Measurements from ENCODE around the gene RSRC1.

The RSRC1 gene

DNA sequence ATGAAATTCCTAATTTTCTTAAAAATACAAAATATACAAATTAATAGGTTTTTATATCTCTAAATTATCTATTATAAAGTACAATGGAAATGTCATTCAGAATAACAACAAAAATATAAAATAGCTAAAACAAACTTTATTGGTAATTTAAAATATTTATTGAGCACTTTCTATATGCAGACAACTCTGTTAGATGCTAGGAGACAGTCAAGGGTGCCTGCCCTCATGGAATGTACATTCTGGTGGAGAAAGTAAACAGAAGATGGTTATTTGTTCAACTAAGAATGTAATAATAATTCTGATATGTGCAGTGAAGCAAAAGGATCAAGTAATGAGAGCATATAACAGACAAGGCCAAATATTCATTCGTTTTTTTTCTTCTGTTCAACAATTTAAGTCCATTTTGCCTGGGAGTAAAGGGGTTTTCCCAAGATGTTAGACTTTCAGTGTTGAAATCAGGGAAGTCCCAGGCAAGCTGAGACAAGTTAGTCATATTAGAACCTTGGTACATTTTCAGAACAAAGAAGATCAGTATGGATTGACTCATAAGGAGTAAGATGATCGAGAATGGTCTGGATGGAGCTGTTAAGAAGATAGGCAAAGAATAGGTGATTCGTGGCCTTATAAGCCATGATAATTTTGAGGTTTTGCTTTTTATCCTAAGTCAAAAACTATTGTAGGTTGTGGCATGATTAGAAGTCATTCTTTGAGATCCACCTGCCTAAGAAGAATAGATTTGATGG is 310.9 kb downstream of the RSRC1 start:
- Mint-ChIP-seq H3K9me3 (no peaks in the 10 kb centered on the region), H3K27me3 (no peaks in the 10 kb centered on the region), H3K4me3 (no peak overlapping the region), H3K27ac (no peak overlapping the region), H3K4me1 (no peaks in the 10 kb centered on the region), H3K36me3 (no peaks in the 10 kb centered on the region)
- DNase-seq = no peak
- CTCF ChIA-PET = interaction anchor here (1.1 kb wide), 1 partner anchor 13 kb away, joined by 3 read pairs; no protein-coding TSS in a partner anchor

DNA sequence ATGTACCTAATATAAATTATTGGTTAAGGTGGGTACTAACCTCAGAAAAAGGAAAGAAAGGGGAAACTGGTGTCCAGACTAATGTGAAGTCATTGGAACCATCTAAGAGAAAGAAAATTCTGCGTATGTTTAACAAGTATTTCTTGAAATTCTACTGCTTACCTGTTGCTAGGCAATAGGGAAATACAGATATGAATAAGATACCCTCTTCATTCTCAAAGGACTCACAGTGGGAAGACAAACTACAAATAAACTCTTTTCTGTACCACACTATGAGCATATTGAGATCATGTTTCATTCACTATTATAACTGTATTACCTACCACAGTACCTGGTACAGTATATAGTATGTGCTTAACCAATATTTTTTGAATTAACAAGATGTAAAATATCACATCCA is 320.6 kb downstream of the RSRC1 start:
- Mint-ChIP-seq H3K27me3 (no peaks in the 10 kb centered on the region), H3K36me3 (no peaks in the 10 kb centered on the region), H3K4me1 (no peaks in the 10 kb centered on the region), H3K9me3 (no peaks in the 10 kb centered on the region), H3K4me3 (no peak overlapping the region), H3K27ac (no peak overlapping the region)
- CTCF ChIA-PET = no interaction called here
- DNase-seq = no peak

DNA sequence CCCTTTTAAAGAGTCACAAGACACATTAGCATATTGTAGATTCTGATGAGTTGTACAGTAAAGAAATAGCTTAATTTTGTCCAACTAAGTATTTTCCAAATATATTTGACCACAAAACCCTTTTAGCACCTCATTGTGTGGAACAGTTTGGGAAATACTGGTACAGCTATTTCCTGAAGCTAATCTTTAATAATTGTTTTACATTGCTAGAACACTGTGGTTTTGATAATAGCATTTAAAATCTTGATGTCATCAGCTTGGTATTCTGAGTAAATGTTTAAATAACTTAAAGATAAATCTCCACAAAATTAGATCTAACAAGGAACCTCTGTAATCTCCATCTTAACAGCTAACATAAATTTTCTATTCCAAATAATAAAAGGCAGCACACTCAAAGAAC is 321.1 kb downstream of the RSRC1 start:
- Mint-ChIP-seq H3K9me3 (no peaks in the 10 kb centered on the region), H3K4me3 (no peak overlapping the region), H3K36me3 (no peaks in the 10 kb centered on the region), H3K27me3 (no peaks in the 10 kb centered on the region), H3K27ac (no peak overlapping the region), H3K4me1 (no peaks in the 10 kb centered on the region)
- DNase-seq = no peak
- CTCF ChIA-PET = no interaction called here

DNA sequence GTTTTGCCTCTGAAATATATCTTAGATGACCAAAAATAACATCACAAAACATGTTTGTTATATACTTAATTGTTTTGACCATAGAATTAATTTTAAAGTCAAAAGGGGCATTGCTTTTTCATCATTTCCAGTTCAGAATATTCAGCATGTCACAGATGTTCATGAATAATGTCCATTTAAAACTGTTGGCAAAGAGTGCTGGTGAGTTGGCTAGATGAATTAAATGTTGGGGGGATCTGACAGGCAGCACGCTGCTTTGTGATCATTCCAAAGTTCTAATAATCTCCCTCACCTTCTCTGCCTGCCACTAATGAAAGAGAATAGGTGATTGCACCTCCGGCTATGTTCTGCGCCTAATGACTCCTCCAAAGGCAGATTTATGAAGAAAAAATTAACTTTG is 321.9 kb downstream of the RSRC1 start:
- CTCF ChIA-PET = no interaction called here
- H3K27ac Mint-ChIP-seq = no peak overlapping the region
- no peaks in the 10 kb centered on the region for H3K36me3 Mint-ChIP-seq
- H3K27me3 Mint-ChIP-seq = no peaks in the 10 kb centered on the region
- no peaks in the 10 kb centered on the region for H3K4me1 Mint-ChIP-seq
- H3K4me3 Mint-ChIP-seq = no peak overlapping the region
- H3K9me3 Mint-ChIP-seq = no peaks in the 10 kb centered on the region
- DNase-seq = no peak

DNA sequence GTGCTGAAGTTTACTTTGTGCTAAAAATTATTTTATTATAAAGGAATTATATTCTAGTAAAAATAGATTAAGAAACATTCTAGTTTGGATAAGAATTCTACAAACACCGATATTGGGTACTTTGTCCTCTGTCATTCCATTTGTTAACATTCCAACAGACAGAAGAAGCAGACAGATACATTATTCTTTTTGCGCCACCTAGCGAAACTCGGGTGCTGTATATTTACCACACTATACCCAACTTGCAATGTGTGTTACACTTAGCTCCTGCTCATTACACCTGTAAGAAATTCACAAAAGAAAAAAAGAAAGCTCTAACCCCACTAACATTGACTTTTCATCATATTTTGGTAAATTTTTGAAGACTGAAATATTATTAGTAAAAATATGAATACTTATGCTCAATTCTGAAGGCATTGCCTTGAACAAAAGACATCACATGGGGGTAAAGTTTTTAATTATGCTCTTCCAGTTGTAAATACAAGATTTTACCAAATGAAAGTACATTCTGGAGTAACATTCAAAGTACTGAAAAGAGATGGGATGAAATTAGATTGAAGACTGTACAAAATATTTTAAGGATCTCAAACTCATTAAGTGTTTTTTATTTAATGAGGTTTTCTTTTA is 324.6 kb downstream of the RSRC1 start:
- peak; percentile 45 for DNase-seq
- CTCF ChIA-PET = interaction anchor here (0.9 to 2.8 kb wide), 8 partner anchors 8 to 828 kb away, joined by 3 to 18 read pairs (median 4); no protein-coding TSS in a partner anchor
- Mint-ChIP-seq H3K4me1 (no peaks in the 10 kb centered on the region), H3K4me3 (no peak overlapping the region), H3K27me3 (no peaks in the 10 kb centered on the region), H3K36me3 (no peaks in the 10 kb centered on the region), H3K9me3 (no peaks in the 10 kb centered on the region), H3K27ac (no peak overlapping the region)

DNA sequence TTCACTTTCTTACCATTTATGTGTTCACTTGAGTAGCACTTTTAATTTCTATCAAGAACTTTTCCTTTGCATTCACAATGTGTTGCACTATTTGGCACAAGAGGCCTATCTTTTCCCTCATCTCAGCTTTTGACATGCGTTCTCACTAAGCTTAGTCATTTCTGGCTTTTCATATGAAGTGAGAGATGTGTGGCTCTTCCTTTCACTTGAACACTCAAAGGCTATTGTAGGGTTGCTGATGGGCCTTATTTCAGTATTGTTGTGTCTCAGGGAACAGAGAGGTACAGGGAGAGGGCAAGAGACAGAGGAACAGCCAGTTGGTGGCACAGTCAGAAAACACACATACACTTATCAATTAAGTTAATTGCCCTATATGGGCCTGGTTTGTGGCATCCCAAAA is 333.7 kb downstream of the RSRC1 start:
- Mint-ChIP-seq H3K27me3 (no peaks in the 10 kb centered on the region), H3K27ac (no peak overlapping the region), H3K4me1 (peaks cover 3% of the 10 kb centered on the region), H3K36me3 (no peaks in the 10 kb centered on the region), H3K9me3 (no peaks in the 10 kb centered on the region), H3K4me3 (no peak overlapping the region)
- no peak for DNase-seq
- CTCF ChIA-PET = no interaction called here

DNA sequence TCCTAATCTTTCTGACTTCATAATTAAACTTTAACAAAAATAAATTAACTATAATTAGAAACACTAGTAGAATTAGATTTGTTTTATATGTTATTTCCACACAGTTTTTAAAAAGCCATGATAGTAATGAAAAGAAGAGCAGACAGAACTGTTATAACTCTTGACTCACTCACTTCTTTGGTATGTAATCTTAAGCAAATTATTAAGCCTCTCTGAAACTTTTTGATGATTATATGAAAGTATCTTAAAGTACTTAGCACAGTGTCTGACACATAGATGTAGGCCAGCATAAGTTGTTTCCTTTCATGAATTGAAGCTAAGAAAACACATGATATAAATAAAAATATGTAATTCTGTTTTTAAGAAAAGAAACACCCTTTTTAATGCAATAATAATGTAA is 337.5 kb downstream of the RSRC1 start:
- Mint-ChIP-seq H3K27ac (no peak overlapping the region), H3K4me3 (no peak overlapping the region), H3K9me3 (no peaks in the 10 kb centered on the region), H3K27me3 (no peaks in the 10 kb centered on the region), H3K36me3 (no peaks in the 10 kb centered on the region), H3K4me1 (peaks cover 3% of the 10 kb centered on the region)
- CTCF ChIA-PET = no interaction called here
- DNase-seq = no peak

DNA sequence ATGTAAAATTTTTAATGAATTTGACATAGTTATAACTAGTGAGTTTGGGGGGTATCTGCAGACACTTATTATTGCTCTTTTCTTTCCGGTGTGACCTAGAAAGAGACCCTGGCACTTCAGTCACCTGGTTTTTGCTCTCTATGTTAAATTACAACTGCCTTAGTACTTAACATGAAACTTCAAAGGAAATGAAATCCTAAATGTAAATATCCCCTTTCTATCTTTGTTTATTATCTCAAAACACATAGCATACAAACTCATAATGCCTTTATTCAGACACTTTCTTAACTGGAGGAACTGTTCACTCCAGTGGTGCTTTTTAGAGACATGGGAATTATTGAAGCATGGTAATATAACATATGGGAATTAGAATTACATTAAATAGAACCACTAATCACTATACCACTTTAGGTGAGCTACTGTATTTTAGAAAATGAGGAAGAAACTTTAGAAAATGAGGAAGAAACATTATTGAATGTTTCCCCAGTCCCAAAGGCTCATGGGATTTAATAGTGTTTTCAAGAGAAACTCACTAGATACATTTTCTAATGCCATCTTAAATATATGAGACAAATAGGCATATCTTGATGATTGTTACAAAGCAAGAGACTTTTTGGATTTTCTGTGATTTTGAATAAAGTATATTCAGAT is 341.6 kb downstream of the RSRC1 start:
- Mint-ChIP-seq H3K4me1 (no peaks in the 10 kb centered on the region), H3K4me3 (no peak overlapping the region), H3K27ac (no peak overlapping the region), H3K9me3 (no peaks in the 10 kb centered on the region), H3K36me3 (no peaks in the 10 kb centered on the region), H3K27me3 (no peaks in the 10 kb centered on the region)
- no peak for DNase-seq
- CTCF ChIA-PET = interaction anchor here (1.0 kb wide), 1 partner anchor 17 kb away, joined by 4 read pairs; no protein-coding TSS in a partner anchor

DNA sequence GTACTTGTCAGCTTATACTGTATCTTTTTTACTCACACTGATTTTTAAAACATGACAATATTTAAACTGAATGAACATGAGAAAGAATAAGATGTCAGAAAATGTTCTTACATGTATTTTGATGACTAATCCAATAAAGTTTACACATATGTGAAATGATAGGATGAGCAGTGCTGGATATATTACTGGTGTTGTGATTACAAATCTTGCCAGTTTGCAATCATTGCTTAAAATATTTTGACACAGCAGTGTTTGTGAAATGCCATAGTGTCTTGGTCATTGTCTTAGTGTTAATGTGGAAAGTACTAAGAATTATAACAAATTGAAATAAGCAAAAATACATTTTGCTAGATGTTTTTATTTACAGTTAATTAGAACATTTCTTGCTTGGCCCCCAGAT is 342.4 kb downstream of the RSRC1 start:
- Mint-ChIP-seq H3K27me3 (no peaks in the 10 kb centered on the region), H3K4me1 (no peaks in the 10 kb centered on the region), H3K27ac (no peak overlapping the region), H3K9me3 (no peaks in the 10 kb centered on the region), H3K4me3 (no peak overlapping the region), H3K36me3 (no peaks in the 10 kb centered on the region)
- DNase-seq = no peak
- CTCF ChIA-PET = interaction anchor here (1.0 kb wide), 1 partner anchor 18 kb away, joined by 4 read pairs; no protein-coding TSS in a partner anchor

DNA sequence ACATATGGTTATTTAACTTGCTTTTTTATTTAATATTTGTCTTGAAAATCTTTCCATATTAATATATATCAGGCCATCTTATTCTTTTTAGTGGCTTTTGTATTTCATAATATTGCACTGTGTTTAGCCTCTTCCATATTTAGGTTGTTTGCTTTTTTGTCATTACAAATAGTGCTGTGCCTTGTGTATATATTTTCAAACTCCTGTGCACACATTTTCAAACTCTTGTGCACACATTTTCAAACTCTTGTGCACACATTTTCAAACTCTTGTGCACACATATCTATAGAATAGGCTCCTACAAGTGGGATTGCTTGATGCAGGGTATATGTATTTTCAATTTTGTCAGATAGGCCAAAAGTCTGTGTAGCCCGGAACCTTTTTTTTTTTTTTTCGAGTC is 343.1 kb downstream of the RSRC1 start:
- CTCF ChIA-PET = no interaction called here
- no peak for DNase-seq
- Mint-ChIP-seq H3K4me1 (no peaks in the 10 kb centered on the region), H3K27me3 (no peaks in the 10 kb centered on the region), H3K4me3 (no peak overlapping the region), H3K36me3 (no peaks in the 10 kb centered on the region), H3K9me3 (no peaks in the 10 kb centered on the region), H3K27ac (no peak overlapping the region)

DNA sequence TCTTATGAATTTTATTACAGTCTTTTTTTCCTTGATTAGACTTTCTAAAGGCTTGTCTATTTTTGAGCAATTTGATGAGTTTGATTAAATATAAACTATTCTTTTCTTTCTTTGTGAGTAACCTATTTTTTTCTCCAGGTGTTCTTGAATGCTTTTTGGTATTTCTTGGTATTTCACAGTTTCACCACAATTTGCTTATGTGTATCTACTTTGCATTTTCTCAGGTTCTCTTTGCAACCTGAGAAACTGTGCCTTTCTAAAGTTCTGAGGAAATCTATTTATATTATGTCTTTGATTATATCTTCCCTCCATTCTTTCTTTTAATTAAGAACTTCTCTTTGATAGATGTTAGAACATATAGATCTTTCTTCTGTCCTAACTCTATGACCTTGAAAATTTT is 344.0 kb downstream of the RSRC1 start:
- CTCF ChIA-PET = no interaction called here
- Mint-ChIP-seq H3K36me3 (no peaks in the 10 kb centered on the region), H3K9me3 (no peaks in the 10 kb centered on the region), H3K27ac (no peak overlapping the region), H3K27me3 (no peaks in the 10 kb centered on the region), H3K4me1 (no peaks in the 10 kb centered on the region), H3K4me3 (no peak overlapping the region)
- no peak for DNase-seq

DNA sequence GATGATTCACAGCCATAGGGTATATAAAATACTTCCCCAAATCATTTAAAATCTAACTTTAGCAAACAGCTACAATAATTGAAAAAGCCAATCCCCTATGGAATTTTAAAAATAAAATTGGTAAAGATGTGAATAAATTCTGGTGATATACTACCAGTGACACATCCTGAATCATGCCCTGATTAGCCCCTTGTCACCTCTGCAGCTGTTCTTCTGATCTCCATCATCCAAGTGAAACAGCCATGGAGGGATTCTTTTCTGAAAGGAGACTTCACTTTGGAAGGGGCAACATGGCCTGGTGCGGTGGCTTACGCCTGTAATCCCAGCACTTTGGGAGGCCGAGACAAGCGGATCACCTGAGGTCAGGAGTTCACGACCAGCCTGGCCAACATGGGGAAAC is 345.5 kb downstream of the RSRC1 start:
- Mint-ChIP-seq H3K9me3 (no peaks in the 10 kb centered on the region), H3K36me3 (no peaks in the 10 kb centered on the region), H3K27me3 (no peaks in the 10 kb centered on the region), H3K4me3 (no peak overlapping the region), H3K27ac (no peak overlapping the region), H3K4me1 (no peaks in the 10 kb centered on the region)
- CTCF ChIA-PET = no interaction called here
- DNase-seq = no peak

DNA sequence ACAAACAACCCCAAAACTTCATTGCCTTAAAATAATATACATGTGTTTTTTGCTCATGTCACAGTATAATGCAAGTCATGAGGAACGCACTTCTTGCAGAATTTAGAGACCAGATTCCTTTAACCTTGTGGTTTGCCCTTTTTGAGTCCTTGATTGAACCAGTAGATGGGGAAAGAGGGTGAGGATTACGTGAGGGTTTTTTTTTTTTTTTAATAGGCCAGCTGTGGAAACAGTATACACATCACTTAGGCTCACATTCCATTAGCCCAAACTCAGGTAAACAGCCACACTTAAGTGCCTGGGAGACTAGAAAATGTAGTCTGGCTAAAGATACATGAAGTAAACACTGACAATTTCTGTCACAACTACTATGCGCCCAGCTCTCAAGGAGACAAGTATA is 346.2 kb downstream of the RSRC1 start:
- no peaks in the 10 kb centered on the region for H3K4me1 Mint-ChIP-seq
- H3K9me3 Mint-ChIP-seq = no peaks in the 10 kb centered on the region
- DNase-seq = no peak
- CTCF ChIA-PET = no interaction called here
- no peak overlapping the region for H3K27ac Mint-ChIP-seq
- H3K36me3 Mint-ChIP-seq = no peaks in the 10 kb centered on the region
- H3K27me3 Mint-ChIP-seq = no peaks in the 10 kb centered on the region
- no peak overlapping the region for H3K4me3 Mint-ChIP-seq

DNA sequence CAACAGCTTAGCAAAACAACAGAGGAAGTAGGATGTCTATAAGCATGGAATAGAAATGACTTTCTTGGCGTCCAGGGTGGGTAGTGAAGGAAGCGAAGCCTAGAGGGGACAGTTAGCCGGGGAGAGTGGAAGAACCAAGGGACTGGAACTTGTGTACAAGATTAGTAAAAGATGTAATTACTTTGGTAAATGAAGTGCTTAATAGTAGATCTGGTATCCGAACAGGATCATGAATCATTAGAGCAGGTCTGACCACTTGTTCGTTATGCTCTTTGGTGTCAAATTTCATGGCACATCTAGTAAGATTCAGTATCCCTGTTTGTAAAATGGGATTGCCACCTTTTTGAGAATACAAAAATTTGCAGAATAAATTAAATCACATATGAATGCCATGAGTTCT is 348.6 kb downstream of the RSRC1 start:
- no peaks in the 10 kb centered on the region for H3K36me3 Mint-ChIP-seq
- no peak overlapping the region for H3K27ac Mint-ChIP-seq
- no peak overlapping the region for H3K4me3 Mint-ChIP-seq
- H3K4me1 Mint-ChIP-seq = no peaks in the 10 kb centered on the region
- CTCF ChIA-PET = no interaction called here
- no peak for DNase-seq
- no peaks in the 10 kb centered on the region for H3K9me3 Mint-ChIP-seq
- H3K27me3 Mint-ChIP-seq = no peaks in the 10 kb centered on the region

DNA sequence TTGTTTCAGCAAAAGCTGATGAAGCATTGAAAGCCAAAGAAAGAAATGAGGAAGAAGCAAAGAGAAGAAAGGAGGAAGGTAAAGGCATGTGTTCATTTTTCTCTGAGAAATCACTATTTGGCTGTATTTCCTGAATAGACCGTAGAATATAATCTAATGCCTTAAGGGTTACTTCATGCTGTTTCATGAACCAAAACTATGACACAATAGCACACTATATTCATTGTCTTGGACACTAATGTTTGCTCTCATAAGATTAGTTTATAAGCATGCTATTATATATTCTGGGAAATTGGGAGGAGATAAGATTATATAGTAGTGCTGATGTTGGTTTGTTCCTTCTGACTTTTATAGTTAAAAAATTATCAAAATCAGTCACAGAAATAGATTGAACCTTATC is 351.0 kb downstream of the RSRC1 start:
- Mint-ChIP-seq H3K9me3 (no peaks in the 10 kb centered on the region), H3K4me1 (no peaks in the 10 kb centered on the region), H3K27ac (no peak overlapping the region), H3K4me3 (no peak overlapping the region), H3K27me3 (no peaks in the 10 kb centered on the region), H3K36me3 (no peaks in the 10 kb centered on the region)
- CTCF ChIA-PET = no interaction called here
- DNase-seq = no peak

All from activated naive CD4-positive, alpha-beta T cell treated with anti-CD3 and anti-CD28 coated beads, Interleukin-2, amount 10 ng/mL, durations not matched to agents 7 days and 5 days (primary cell).